ENCODE results near the gene FAM3B.

The FAM3B gene

DNA sequence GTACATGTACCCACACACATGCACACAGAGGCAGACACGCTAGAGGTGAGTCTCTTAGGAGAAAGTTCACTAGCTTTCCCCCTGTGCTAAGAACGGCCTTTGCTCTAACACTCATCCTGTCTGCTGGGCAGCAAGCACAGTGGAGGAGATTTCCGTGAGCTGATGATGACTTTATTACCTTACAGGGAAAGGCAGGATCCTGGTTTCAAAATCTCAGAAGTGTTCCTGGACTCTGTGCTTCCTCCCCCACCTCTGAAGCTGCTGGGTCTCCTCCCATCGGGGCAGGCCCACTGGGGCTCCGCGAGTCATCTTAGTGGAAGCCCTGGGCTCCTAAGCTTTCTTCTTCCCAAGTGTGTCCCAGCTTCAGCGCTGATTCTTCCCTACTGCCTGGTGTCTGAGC is 2.7 kb downstream of the FAM3B start:
- DNase-seq, result no peak

DNA sequence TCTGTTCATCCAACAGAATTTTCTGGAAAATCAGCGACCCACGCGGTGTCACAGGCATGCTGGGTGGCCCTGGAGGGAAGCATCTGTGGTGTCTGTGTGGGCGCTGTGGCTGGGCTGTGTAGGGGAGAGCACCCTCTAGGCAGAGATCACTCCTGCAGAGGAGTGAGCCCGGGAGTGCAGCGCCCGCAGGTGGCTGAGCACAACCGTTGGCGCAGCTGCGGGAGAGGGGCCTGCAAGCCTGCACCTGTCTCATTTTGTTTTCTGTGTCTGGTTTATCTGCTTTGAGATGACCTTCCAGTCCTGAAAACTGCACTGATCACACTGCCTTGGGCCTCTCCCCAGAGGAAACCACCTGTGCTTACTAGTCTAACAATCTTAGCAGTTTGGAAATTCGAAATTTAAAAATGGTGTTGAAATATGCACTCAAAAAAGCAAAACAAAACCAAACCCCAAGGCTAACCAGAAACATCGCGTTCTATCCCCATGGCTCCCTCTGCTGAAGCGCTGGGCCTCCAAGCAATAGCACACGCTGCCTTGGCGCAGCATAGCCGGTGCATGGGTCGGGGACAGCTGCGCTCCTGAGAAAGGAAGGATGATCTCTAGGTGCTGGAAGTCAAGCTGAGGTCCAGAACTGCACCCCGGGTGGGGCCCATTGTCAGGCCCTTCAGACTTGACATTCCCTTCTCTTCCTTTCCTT is 4.8 kb downstream of the FAM3B start:
- DNase-seq, result no peak

DNA sequence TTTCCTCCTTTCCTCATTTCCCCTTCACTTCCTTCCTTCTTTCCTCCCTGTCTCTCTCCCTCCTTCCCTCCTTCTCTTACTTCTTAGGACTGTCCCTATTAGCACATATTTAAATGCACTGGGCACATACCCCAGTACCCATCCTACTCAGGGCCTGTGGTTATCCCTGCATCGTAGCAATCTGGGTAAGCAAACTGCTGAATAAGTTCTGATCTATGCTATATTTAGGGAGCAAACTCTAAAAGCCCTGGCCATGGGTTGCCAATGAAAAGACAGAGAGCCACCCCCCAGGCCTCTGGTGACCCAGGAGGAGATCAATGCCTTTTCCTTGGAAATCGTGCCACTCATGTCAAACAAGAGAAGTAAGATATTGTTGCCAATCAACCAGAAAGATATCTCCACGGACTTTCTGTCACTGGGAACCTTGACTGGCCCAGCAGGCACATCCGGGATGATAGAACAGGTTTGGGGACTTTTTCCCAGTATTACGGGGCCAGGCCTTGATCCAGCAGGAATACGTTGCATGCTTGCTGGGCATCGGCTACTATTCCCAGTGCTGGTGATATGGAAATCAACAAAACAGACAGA is 5.4 kb downstream of the FAM3B start:
- DNase-seq, result no peak

DNA sequence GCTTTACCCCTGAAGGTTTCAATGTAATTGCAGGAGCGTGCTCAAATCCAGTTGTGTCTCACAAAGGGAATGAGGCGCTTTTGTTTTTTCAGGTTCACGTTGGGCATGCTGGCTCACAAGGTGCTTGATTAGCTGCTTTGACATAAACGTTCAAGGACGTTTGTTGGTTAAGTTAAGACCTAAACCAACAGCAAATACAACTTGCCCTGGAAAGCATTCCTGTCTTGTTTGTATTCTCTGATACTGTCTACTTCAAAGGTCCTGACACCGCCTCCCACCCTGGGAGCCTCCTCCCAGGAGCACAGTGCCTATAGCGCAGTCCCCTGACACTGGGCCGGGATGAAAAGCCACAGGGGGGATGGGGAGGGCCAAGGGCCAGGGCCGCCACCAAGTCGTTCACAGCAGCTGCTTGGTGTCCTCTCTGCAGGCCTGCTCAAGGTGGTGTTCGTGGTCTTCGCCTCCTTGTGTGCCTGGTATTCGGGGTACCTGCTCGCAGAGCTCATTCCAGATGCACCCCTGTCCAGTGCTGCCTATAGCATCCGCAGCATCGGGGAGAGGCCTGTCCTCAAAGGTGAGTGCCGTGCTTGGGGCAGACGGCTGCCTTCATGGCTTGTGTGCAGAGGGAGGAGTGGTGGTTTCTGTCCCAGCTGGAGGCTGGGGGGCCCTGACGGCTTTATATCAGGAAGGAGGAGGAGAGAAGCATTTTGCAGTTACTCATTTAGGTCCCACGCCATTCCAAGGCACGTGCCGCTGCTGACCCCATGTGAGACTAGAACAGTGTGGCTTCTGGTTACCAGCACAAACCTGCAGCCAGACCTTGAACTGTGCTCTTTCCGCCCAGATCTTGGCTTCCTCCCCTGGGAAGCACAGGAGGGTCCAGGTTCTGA is 6.1 kb downstream of the FAM3B start:
- DNase-seq, result no peak

DNA sequence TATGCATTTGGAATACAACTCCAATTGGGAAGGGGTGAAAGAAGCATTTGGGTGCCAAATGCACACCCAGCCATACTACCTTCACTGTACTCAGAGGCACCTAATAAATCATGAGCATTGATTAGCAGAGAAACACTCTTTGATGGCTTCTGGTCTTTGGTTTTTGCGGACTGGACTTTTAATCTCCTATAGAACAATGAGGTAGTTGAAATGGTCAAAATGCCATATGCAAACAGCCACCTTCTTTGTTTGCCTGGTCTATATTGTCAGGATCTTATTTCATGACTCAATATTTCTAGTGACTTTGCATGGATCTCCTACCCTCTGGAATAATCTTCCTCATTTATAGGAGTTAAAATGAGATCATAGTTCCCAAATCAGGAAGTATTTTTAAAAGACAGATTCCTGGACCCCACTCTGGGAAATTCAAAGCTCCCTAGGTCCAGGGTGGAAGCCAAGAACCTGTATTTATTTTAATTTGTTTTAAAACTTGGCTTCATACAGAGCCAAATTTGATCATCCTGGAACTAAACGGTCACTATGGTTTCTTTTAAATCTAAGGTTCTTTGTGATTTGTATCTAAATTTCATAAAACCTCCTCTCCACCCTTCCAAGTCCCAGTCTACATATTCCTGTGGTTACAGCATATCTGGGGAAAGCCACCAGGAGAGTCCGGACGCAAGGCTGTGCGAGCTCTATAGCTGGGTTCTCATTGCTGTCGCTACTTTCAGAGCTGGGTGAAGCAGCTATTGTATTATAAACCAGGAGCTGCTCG is 8.7 kb downstream of the FAM3B start:
- DNase-seq, result no peak

DNA sequence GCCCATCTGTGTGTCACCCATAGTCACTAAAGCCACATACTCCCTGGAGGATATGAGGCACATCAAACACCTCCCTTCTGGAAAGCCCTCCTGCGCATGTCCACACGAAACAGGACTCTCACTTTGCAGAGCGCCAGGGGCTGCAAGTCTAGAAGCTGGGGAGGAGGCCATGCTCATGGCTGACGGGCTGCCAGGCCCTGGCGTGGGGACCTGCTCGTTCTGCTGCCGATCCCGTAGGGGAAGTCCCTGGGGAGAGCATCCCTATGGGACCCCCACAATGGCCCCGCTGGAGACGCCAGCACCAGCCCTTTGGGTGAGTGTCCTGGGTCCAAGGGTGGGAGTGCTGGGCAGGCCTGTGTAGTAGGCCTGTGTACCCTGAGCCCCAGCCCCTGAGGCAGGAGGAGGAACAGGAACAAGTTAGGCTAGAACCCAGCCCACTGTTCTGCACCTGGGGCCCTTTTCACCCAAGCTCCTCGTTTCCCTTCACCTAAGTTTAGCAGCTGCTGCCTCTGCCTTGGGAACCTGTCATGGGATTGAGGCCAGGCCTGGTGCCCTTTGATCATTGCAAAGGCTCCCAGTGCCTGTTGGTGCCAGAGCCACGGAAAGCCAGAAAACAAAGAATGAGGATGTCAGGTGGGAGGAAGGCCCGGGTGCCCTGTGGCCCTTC is 9.9 kb downstream of the FAM3B start:
- DNase-seq, result no peak

DNA sequence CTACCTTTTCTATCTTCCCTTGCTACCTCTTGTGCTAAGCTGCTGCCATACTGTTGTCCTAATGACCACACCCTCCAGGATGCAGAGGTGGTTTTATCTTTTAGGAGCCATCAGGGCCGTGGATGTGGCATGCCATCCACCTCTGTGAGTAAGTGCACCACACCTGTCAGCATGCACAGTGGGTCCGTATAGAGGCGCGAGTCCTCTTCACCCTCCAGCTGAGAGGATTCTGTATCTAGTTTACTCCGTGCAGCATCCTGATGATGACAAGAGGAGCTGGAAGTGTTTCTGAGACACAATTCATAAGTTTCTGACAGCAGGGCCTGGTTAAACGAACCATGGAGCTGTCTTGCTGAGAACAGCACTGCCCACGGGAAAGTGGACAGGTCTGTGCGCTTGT is 11.2 kb downstream of the FAM3B start:
- no peak for DNase-seq

DNA sequence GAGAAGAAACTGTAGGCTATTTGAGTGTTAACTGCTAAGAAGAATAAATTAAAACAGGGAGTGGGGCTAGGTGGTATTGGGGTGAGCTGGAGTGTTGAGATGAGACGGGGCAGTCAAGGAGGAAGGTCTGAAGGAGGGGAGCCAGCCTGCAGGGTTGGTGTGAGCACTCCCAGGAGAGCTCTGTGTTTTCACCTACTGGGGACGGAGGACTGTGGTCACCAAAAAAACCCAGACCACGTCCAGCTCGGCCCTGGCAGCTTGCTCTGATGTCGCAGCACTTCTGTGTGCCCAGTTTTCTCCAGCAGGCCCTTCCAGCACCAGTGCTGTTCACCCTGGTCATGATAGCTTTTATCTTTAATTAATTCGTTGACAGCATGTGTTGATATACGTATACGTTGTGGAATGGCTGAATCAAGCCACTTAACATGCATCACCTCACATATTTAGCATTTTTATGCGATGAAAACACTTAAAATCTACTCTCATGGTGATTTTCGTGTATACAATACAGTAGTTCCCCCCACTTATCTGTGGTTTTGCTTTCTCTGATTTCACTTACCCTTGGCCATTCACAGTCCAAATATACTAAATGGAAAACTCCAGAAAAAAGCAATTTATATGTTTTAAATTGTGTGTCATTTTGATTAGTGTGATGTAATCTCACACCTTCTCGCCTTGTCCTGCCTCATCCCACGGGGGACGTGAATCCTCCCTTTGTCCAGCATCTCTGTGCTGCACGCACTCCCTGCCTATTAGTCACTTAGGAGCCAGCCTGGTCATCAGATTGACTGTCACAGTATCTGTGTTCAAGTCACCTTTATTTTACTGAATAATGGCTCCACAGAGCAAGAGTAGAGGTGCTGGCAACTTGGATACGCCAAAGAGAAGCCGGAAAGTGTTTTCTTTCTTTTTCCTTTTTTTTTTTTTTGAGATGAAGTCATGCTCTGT is 12.3 kb downstream of the FAM3B start:
- no peak for DNase-seq

DNA sequence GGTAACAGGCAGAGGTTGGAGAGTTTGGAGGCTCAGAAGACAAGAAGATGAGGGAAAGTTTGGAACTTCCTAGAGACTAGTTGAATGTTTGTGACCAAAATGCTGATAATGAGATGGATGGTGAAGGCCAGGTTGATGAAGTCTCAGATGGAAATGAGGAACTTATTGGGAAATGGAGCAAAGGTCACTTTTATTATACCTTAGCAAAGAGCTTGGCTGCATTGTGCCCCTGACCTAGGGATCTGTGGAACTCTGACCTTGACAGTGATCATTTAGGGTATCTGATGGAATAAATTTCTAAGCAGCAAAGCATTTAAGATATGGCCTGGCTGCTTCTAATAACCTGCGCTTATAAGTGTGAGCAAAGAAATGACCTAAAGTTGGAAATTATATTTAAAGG is 17.2 kb downstream of the FAM3B start:
- no peak for DNase-seq

DNA sequence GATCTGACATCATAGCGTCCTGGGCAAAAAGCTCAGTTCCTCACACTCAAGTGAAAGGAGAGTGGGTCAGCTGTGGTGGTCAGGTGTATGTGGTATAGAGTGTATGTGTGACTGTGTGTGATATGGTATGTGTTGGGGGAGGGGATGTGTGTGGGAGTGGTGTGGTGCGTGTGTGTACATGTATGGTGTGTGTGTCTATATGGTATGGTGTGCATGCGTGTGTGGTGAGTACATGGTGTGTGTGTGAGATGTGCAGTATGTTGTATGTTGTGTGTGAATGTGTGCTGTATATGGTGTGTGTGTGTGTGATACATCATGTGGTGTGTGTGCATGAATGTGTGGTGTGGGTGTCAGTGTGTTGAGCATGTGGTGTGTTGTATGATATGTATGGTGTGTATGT is 20.9 kb downstream of the FAM3B start:
- DNase-seq, result no peak

DNA sequence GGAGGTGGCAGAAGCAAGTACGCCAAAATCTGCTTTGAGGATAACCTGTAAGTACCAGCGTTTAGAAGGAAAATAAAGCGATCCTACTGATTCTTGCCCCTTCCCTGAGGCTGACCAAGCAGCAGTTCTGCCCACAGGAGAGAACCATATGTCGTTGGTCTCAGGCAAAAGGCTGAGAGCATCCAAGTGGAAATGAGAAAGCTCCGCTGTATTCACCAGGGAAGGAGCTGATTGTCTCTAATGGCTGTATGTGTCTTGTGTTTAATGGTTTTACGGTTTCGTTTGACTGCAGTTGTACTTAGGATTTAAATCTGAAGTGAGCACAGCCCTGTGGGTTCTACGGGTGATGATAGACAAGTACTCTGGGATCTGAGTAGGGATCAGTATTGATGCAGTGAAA is 21.9 kb downstream of the FAM3B start:
- DNase-seq, result no peak

DNA sequence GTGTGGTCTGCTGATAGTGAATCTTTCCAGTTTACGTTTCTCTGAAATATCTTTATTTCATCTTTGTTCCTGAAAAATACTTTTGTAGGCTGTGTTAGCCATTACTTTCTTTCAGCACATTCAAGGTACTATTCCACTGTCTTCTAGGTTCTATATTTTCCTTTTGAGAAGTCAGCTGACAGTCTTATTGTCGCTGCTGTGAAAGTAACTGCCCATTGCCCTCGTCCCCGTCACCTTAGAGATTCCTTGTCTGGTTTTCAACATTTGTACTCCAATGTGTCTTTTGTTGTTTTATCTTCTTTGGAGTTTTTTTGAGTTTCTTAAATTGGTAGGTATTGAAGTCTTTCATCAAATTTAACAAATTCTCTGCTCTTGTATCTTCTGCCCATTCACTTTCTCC is 25.4 kb downstream of the FAM3B start:
- DNase-seq, result no peak

DNA sequence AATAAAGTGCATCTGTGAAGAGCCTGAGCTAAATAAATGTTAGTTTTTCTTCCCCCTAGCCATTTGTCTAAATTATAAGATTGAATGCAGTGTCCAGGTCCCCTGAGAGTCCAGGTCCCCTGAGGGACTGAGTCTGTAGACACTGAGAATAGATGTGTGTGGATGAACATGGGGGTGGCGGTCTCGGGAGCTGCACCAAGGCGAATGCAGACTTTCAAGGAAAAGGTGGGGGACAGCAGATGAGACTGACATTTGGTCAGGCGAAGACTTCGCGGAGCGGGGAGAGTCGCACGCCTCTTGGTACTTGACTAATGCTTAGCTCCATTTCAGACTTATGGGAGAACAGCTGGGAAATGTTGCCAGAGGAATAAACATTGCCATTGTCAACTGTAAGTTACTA is 27.5 kb downstream of the FAM3B start:
- DNase-seq, result no peak

DNA sequence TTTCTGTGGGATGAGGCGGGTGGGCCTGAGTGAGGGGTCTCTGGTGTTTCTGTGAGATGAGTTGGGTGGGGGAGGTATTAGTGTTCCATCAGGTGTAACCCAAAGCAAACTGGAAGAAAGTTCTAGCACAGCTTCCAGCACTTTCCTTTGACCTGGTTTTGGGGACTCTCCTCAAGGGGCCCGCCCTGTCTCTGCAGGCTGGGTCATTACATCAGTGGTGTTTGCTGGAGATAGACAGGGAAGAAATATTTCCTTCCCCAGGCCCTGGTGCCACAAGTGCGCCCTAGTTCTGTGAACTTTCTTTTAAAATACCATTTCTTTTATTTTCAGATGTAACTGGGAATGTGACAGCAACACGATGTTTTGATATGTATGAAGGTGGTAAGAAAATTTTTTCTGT is 28.8 kb downstream of the FAM3B start:
- DNase-seq, result no peak

DNA sequence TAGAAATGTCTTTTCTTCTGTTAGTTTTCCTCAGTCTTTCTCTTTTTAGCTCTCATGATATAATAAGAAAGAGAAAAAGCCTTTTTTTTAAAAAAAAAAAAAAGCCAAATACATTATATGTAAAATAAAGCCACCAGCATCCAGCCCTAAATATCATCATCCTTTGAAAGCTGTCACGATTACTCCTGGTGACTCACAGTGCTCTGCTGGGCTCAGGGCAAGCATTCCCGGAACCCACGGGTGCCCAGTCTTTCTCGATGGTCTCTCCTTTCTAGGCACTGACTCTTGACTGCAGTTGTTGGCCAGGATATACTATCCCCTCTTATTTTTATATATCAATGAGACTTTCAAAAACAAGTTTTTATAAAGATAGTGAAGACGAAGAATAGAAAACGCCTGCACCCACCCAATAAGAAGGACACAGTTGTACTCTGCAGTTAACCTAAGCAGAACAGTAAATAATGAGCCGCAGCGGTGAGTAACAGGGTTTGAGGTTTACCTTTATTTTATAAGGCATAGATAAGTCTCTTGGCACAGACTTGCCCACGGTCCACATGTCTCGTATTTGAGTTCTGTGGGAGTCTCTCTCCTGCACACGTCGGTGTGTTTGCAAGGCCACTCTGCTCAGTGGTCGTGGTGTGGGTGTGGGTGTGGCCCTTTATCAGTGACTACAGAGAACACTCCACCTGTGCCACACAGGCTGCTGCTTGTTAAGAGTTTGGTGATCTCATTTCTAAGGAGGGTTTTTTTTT is 29.5 kb downstream of the FAM3B start:
- no peak for DNase-seq

DNA sequence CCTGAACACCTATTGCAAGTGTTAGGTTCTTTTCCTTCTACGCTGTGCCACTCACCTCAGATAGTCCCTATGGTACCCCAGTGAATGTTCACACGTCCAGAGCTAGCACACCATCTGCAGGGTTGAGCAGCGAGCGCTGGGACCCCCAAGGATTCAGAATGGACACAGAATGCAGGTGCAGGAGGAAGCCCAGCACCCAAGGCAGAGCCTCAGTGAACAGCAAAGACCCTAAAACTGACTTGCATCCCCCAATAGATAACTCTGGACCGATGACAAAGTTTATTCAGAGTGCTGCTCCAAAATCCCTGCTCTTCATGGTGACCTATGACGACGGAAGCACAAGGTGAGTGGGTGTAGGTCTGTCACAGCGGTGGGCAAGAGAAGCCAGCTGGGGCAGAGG is 30.2 kb downstream of the FAM3B start:
- DNase-seq, result no peak

DNA sequence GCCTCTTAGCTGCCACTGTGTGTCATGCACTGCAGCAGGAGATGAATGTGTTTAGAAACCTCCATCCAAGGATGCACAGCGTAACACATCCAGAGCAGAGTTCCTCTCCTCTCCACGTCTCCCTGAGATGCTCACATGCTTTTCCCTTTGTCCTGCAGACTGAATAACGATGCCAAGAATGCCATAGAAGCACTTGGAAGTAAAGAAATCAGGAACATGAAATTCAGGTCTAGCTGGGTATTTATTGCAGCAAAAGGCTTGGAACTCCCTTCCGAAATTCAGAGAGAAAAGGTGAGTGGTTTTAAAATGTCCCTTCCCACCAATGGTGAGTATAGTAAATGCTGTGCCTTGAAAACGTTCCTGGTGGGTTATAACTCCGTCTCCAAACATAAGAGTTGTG is 31.8 kb downstream of the FAM3B start:
- DNase-seq, result no peak

DNA sequence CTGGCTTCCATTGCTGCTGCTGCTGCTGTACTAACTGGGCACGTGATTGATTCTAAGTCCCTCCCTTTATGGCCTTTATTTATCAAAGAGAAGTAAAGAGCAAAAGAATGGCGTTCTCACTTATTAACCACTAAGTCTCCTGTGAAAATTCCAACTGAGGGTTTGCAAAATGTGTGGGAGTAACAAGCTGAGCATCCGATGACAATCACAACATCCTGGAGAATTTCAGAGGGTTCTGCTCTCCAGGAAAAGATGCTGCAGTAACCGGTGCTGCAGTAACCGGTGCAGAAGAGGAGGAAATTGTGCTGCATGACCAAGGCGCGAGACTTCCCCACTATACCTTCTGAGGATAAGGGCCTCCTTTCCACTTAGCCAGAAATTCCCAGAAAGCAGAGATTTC is 32.5 kb downstream of the FAM3B start:
- DNase-seq, result no peak

DNA sequence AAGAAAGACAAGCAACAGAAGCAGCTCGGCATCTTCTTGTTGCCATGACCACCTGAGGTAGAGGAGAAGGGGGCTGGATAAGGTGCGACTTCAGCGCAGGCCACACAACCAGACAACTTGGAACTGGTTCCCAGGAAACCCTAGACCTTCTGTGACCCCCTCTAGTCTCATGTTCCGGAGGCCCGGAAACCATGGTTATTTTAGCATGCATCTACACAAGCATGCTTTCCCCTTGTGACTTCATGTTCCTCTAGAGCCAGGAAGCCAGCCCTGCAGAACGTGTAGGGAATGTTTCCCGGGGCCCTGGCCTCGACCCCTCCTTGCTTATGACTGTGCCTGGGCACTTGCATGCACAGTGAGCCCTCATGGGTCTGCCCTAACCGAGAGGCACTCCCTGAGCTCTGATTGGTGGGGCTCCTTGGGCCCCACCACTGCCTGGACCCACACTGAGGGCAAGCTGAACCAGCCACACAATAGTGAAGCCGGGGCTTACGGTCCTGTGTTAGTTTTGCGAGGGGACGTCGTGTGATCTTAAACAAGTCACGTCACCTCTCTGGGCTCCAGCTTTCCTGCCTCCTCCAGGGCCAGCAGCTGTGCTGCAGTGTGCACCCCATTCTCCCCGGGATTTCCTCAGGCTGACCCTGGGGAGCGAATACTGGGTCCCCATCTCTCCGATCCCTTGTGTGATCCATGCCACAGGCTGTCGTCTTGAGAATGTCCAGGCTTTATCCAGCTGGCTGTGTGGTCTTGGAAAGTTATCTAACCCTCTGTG is 33.2 kb downstream of the FAM3B start:
- no peak for DNase-seq
